Coronary artery (tissue), 2 donors: ENCODE data around the gene ELAVL4.

Experiments used
- DNase-seq: peaks from one replicate; pipeline ENCODE4 v3.0.0-alpha.2; 2017; ENCODE audit warnings: low spot score
- H3K27ac ChIP-seq, 2 donors: fragments of 200-600 bp; sonication (generic); one replicate each; pipeline ENCODE4 v1.5.1; 2016 to 2019
- H3K4me3 ChIP-seq: fragments of 200-600 bp; sonication (generic); 2 replicates; pipeline ENCODE4 v1.5.1; 2016; ENCODE audit warnings: mild to moderate bottlenecking, moderate library complexity
- CTCF ChIP-seq: fragments of 200-600 bp; sonication (generic); IDR thresholded peaks from one replicate; pipeline ENCODE4 v1.5.1; 2019; ENCODE audit warnings: antibody characterized with exemption

The ELAVL4 gene

GRCh38 chr1:50209749-50210148, 101.0 kb downstream of the ELAVL4 start:
- Histone ChIP-seq H3K27ac (no peak overlapping the region), H3K4me3 (no peak overlapping the region)
- TF ChIP-seq CTCF = no peak
- DNase-seq = no peak

- H3K27ac ChIP-seq = no peak overlapping the region
- no peak overlapping the region for H3K4me3 ChIP-seq
- no peak for TF ChIP-seq CTCF
- DNase-seq = no peak
Observed at GRCh38 chr1:50213505-50213904, 104.8 kb downstream of the ELAVL4 start.

- Histone ChIP-seq H3K4me3 (no peak overlapping the region), H3K27ac (no peak overlapping the region)
- TF ChIP-seq CTCF = no peak
- no peak for DNase-seq
Observed at GRCh38 chr1:50214717-50215116, 106.0 kb downstream of the ELAVL4 start.

DNA sequence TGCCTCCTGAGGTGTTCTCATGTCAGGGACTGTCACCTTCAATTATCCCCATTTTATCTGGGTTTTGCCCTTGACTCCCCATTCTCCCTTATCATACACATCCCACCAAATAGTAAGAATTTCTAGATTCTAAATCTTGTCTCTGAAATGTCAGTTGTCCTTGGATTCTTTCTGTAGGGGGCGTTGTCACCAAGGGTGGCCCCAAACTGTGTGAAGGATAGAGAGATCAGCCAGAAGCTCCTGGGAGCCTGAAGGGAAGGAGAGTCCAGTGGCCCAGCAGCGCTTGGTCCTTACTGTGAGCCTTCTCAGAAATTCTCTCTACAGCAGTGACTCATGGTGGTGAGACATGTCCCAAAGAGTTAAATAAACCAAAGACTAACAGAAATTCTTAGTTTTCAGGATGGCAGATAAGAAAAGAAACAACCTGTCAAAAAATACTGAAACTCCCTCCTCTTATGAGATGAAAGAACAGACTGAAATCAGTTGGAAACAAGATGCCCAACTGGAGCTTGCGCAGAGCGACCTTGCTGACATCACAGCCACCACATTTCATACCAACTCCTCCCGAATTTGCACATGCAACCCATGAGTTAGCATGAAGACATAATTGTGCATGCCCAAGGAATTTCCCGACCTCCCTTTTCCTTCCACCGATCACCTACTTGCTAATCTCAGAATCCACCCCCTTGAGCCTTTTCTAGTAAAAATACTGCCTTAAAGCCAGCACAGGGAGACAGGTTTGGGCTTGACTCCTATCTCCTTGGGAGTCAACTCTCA, 109.8 kb downstream of the ELAVL4 start:
- Histone ChIP-seq H3K27ac (no peak overlapping the region), H3K4me3 (no peak overlapping the region)
- DNase-seq = no peak
- no peak for TF ChIP-seq CTCF

GRCh38 chr1:50228871-50229384, 120.2 kb downstream of the ELAVL4 start:
- Histone ChIP-seq H3K27ac (no peak overlapping the region), H3K4me3 (no peak overlapping the region)
- no peak for TF ChIP-seq CTCF
- DNase-seq = no peak

GRCh38 chr1:50231209-50231608, 122.5 kb downstream of the ELAVL4 start:
- Histone ChIP-seq H3K4me3 (no peak overlapping the region), H3K27ac (no peak overlapping the region)
- TF ChIP-seq CTCF = no peak
- no peak for DNase-seq

GRCh38 chr1:50232336-50232735, 123.6 kb downstream of the ELAVL4 start:
- Histone ChIP-seq H3K27ac (no peak overlapping the region), H3K4me3 (no peak overlapping the region)
- TF ChIP-seq CTCF = no peak
- DNase-seq = no peak
